B cell (primary cell): Measurements from ENCODE around the gene AGBL4. TPM values are rescaled to one million over a fixed set of nuclear protein-coding genes. Genes with fewer than 3 reads are reported as not detected.

Source experiments
- ATAC-seq: fragments of 200-7000 bp; cut with Tn5 transposase; one replicate; pipeline ENCODE4 v1.10.0; 2021; ENCODE audit warnings: low read depth, mild to moderate bottlenecking, moderate number of reproducible peaks, moderate library complexity
- CTCF ChIA-PET: fragments of 350-600 bp; sonication (Branson Sonifier 250); formaldehyde crosslinking; loops from one replicate; lab custom pipeline; 2021; ENCODE audit warnings: antibody characterized with exemption, inconsistent platforms; lab: Charles Lee
- POLR2A ChIA-PET: fragments of 350-600 bp; sonication (Branson Sonifier 250); formaldehyde crosslinking; loops from one replicate; lab custom pipeline; 2021; ENCODE audit warnings: antibody characterized with exemption; lab: Charles Lee
- DNase-seq: peaks from one replicate; pipeline ENCODE4 v3.0.0; 2013
- H2AFZ ChIP-seq: 2 replicates; pipeline ENCODE4 v1.6.1; 2012; ENCODE audit warnings: mild to moderate bottlenecking, low read depth, low read length; ENCODE audit not compliant: insufficient read depth, poor library complexity, severe bottlenecking
- H3K27ac ChIP-seq, 2 donors: 1 replicate in 1 of 2; 2 replicates in 1 of 2; pipeline ENCODE4 v1.5.1; 2012 to 2013; ENCODE audit warnings: low read length in 2 of 2, mild to moderate bottlenecking in 2 of 2, moderate library complexity in 1 of 2
- H3K27me3 ChIP-seq, 4 experiments: fragments of 200-600 bp in 1 of 4; sonication (generic) in 1 of 4; replicated peaks in 1 of 4; 1 replicate in 2 of 4; 2 replicates in 2 of 4; pipeline versions ENCODE4 v1.6.1 to v1.7.0; 2013 to 2016; ENCODE audit warnings: low read length in 3 of 4, mild to moderate bottlenecking in 2 of 4, mixed read lengths in 1 of 4, moderate library complexity in 1 of 4; ENCODE audit not compliant: insufficient read depth in 4 of 4, control insufficient read depth in 3 of 4; ENCODE audit errors: control extremely low read depth in 1 of 4
- H3K36me3 ChIP-seq, 2 experiments: replicated peaks in 1 of 2; 1 replicate in 1 of 2; 2 replicates in 1 of 2; pipeline versions ENCODE4 v1.6.1 to v1.7.1; 2013; ENCODE audit warnings: low read length in 1 of 2; ENCODE audit not compliant: insufficient read depth in 2 of 2, control insufficient read depth in 1 of 2; ENCODE audit errors: control extremely low read depth in 1 of 2, extremely low read depth in 1 of 2
- H3K4me1 ChIP-seq, 2 donors: fragments of 200-600 bp in 1 of 2; sonication (generic) in 1 of 2; 1 replicate in 1 of 2; 2 replicates in 1 of 2; pipeline versions ENCODE4 v1.5.1 to v1.6.1; 2013 to 2017; ENCODE audit warnings: low read length in 2 of 2; ENCODE audit not compliant: control insufficient read depth in 2 of 2, insufficient read depth in 2 of 2
- H3K4me2 ChIP-seq: replicated peaks from 2 replicates; pipeline ENCODE3; 2012; ENCODE audit warnings: mild to moderate bottlenecking, low read depth, low read length; ENCODE audit not compliant: poor library complexity, severe bottlenecking
- H3K4me3 ChIP-seq, 5 experiments: fragments of 200-600 bp in 1 of 5; sonication (generic) in 1 of 5; 1 replicate in 3 of 5; 2 replicates in 2 of 5; pipeline versions ENCODE4 v1.5.1 to v1.7.0; 2011 to 2016; ENCODE audit warnings: low read length in 4 of 5, mild to moderate bottlenecking in 4 of 5, low read depth in 2 of 5, control low read depth in 1 of 5, moderate library complexity in 1 of 5; ENCODE audit not compliant: insufficient read depth in 1 of 5; ENCODE audit errors: control extremely low read depth in 1 of 5, extremely low read depth in 1 of 5
- H3K79me2 ChIP-seq: fragments of 200-600 bp; sonication (generic); one replicate; pipeline ENCODE4 v1.6.0; 2016; ENCODE audit warnings: low read length; ENCODE audit not compliant: control insufficient read depth, insufficient read depth
- H3K9ac ChIP-seq: fragments of 200-600 bp; sonication (generic); 2 replicates; pipeline ENCODE4 v1.6.1; 2017; ENCODE audit warnings: mild to moderate bottlenecking, low read length, moderate library complexity
- H3K9me3 ChIP-seq, 3 donors: one replicate each; pipeline versions ENCODE4 v1.6.1 to v1.7.1; 2013; ENCODE audit warnings: low read length in 2 of 3; ENCODE audit not compliant: control insufficient read depth in 2 of 3, insufficient read depth in 1 of 3; ENCODE audit errors: control extremely low read depth in 1 of 3
- H4K20me1 ChIP-seq: 2 replicates; pipeline ENCODE4 v1.6.0; 2012; ENCODE audit warnings: mild to moderate bottlenecking, low read length; ENCODE audit not compliant: insufficient read depth, control insufficient read depth, poor library complexity, severe bottlenecking
- H3K27ac Mint-ChIP-seq: one replicate; pipeline ENCODE4 v1.8.0; 2021; ENCODE audit warnings: mixed read lengths
- H3K27me3 Mint-ChIP-seq: one replicate; pipeline ENCODE4 v1.8.0; 2021; ENCODE audit warnings: mixed read lengths
- H3K4me1 Mint-ChIP-seq: one replicate; pipeline ENCODE4 v1.8.0; 2021; ENCODE audit warnings: mixed read lengths
- H3K4me3 Mint-ChIP-seq: one replicate; pipeline ENCODE4 v1.8.0; 2021; ENCODE audit warnings: mixed read lengths
- H3K9me3 Mint-ChIP-seq: one replicate; pipeline ENCODE4 v1.8.0; 2022; ENCODE audit warnings: mixed read lengths; ENCODE audit not compliant: insufficient read depth
- CTCF ChIP-seq: fragments of 200-600 bp; IDR thresholded peaks from one replicate; pipeline ENCODE4 v1.8.0; 2022; ENCODE audit warnings: antibody characterized with exemption, mild to moderate bottlenecking
- EZH2 ChIP-seq: IDR thresholded peaks from 2 replicates; pipeline ENCODE4 v1.6.1; 2012; ENCODE audit warnings: borderline replicate concordance, low read depth, mild to moderate bottlenecking, moderate library complexity, low read length; ENCODE audit not compliant: insufficient read depth, poor library complexity, severe bottlenecking
- WGBS: methylation state at CpG from one replicate; pipeline ENCODE4 v1.1.5; 2013; ENCODE audit warnings: missing lambda C conversion rate; ENCODE audit not compliant: insufficient coverage; 5-methylcytosine and 5-hydroxymethylcytosine counted together
- intact Hi-C: fragments of 100-400 bp; cut with micrococcal nuclease; formaldehyde crosslinking; loops from one replicate; pipeline ENCODE4 v1.10.0; 2022
- polyA plus RNA-seq: library from polyadenylated mRNA; depleted of rRNA; stranded (reverse); fragments of >200 nt; gene quantifications from 2 replicates; pipeline ENCODE4 v1.2.3, GENCODE V29; 2012
- total RNA-seq, 2 donors: library from RNA; stranded (reverse); fragments of 120-200 nt in 1 of 2; gene quantifications; 1 replicate in 1 of 2; 2 replicates in 1 of 2; pipeline versions ENCODE4 v1.2.3 to v1.2.4, GENCODE V29; 2013 to 2022

The AGBL4 gene
- total and polyA plus RNA-seq, 2 donors (not counting 1 experiment from before 2014, with no cell fraction given), result 0.07 to 0.12 TPM

- Mint-ChIP-seq H3K27me3 (peaks cover 21% of the 10 kb centered on the region), H3K4me3 (no peak overlapping the region), H3K27ac (no peak overlapping the region), H3K4me1 (no peaks in the 10 kb centered on the region), H3K9me3 (no peaks in the 10 kb centered on the region)
- no peak overlapping the region for H2AFZ ChIP-seq
- TF ChIP-seq EZH2 (no peak), CTCF (no peak)
- no peak overlapping the region for H3K4me3 ChIP-seq
- H3K4me1 ChIP-seq, result no peaks in the 10 kb centered on the region
- no peak overlapping the region for H3K9ac ChIP-seq
- DNase-seq (no peak), ATAC-seq (no peak)
- intact Hi-C loops, result no loop called here
- H3K36me3 ChIP-seq, result no peaks in the 10 kb centered on the region
- no peak overlapping the region for H3K4me2 ChIP-seq
- peaks cover 0 to 2% (median 0%) of the 10 kb centered on the region in 4 experiments for H3K27me3 ChIP-seq
- H4K20me1 ChIP-seq, result no peaks in the 10 kb centered on the region
- WGBS, result 50% methylated on average over 1 of the region's 1 CpG
- ChIA-PET CTCF (no interaction called here), POLR2A (no interaction called here)
- H3K27ac ChIP-seq, result no peak overlapping the region
- H3K79me2 ChIP-seq, result no peaks in the 10 kb centered on the region
- no peaks in the 10 kb centered on the region for H3K9me3 ChIP-seq
These were observed 1091.4 kb downstream of the AGBL4 start for GRCh38 chr1:48932366-48932765.

- WGBS, result 89% methylated on average over 6 of the region's 7 CpGs
- Histone ChIP-seq H3K36me3 (no peaks in the 10 kb centered on the region), H3K27ac (no peak overlapping the region), H3K4me2 (no peak overlapping the region), H2AFZ (no peak overlapping the region), H3K4me3 (no peak overlapping the region), H3K4me1 (no peaks in the 10 kb centered on the region), H3K79me2 (no peaks in the 10 kb centered on the region), H4K20me1 (no peaks in the 10 kb centered on the region), H3K9me3 (no peaks in the 10 kb centered on the region), H3K9ac (no peak overlapping the region), H3K27me3 (peaks cover 0 to 2% (median 0%) of the 10 kb centered on the region in 4 experiments)
- Mint-ChIP-seq H3K27ac (no peak overlapping the region), H3K9me3 (peaks cover 2% of the 10 kb centered on the region), H3K4me1 (no peaks in the 10 kb centered on the region), H3K27me3 (peaks cover 21% of the 10 kb centered on the region), H3K4me3 (no peak overlapping the region)
- ChIA-PET POLR2A (no interaction called here), CTCF (no interaction called here)
- ATAC-seq (no peak), DNase-seq (no peak)
- TF ChIP-seq CTCF, result no peak
- intact Hi-C loops, result no loop called here
These were observed 1092.1 kb downstream of the AGBL4 start for GRCh38 chr1:48931506-48932192.
